LNCAP (cell line): Measurements from ENCODE around the gene MYL3.
A peak's percentile ranks its signal among the peaks of the same experiment; 100 is the strongest.

Experiments used
- TF ChIP-seq, protein P1 (sequence below): fragments of 450-650 bp; IDR thresholded peaks from 2 replicates; pipeline ENCODE4 v1.5.1; 2017; ENCODE audit warnings: mild to moderate bottlenecking

Gene MYL3

GRCh38 chr3:46860017-46860809, 3.0 kb downstream of the MYL3 start:
- TF ChIP-seq, protein P1, sequence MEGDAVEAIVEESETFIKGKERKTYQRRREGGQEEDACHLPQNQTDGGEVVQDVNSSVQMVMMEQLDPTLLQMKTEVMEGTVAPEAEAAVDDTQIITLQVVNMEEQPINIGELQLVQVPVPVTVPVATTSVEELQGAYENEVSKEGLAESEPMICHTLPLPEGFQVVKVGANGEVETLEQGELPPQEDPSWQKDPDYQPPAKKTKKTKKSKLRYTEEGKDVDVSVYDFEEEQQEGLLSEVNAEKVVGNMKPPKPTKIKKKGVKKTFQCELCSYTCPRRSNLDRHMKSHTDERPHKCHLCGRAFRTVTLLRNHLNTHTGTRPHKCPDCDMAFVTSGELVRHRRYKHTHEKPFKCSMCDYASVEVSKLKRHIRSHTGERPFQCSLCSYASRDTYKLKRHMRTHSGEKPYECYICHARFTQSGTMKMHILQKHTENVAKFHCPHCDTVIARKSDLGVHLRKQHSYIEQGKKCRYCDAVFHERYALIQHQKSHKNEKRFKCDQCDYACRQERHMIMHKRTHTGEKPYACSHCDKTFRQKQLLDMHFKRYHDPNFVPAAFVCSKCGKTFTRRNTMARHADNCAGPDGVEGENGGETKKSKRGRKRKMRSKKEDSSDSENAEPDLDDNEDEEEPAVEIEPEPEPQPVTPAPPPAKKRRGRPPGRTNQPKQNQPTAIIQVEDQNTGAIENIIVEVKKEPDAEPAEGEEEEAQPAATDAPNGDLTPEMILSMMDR, result peak; percentile 47

GRCh38 chr3:46859001-46859710, 4.1 kb downstream of the MYL3 start:
- TF ChIP-seq, protein P1, result no peak

DNA sequence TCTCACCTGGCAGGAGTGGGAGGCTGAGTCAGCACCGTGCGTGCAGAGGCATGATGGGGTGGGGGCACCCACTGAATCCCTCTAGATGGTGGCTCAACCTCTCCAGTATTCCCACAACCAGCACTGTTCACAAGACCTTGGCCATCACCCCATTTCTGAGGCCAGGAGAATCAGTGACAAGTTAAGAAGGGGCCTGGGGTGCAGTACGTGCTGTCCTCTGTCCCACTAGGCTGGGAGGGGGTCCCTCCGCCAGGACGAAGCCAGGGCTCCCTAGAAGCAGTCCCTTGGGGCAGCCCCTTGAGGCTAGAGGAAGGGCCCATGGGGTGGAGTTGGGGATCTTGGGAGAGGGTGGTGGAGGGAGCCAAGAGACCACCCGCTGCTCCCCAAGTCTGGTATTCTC, 4.8 kb downstream of the MYL3 start:
- TF ChIP-seq, protein P1, result no peak

DNA sequence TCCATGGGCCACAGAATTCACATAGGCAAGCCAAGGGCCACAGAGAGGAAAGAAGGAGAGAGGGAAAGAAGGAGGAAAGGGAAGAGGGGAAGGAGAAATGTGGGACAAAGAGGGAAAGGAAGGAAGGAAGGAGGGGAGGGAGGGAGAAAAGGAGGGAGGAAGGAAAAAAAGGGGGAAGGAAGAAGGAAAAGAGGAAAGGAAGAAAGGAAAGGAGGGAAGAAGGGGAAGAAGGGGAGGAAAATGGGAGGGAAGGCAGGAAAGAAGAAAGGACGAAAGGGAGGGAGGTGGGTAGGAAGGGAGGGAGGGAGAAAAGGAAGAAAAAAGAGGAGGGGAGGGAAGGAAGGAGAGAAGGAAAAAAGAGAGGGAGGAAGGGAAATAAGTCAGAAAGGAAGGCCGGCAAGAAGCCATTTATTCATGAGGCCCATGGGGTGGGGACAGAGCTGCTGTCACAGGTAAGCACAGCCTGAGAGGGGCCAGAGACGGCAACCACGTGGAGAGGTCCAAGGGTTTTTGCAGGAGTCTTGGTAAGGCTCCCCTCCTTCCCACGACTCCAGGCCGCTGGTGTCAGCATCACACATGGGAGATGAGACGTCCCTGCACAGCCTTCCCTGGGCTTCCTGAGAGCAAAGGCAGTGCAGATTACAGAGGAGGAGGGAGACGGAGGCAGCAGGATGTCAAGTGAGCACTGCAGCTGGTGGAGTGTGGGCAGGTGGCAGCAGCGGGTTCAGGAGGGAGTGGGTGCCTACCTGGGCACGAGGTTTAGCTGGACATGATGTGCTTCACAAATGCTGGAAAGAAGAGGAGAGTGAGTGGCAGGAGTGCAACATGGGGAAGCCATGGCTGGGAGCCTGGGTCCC, 5.5 kb downstream of the MYL3 start:
- TF ChIP-seq, protein P1, result no peak

GRCh38 chr3:46856576-46857471, 6.4 kb downstream of the MYL3 start:
- TF ChIP-seq, protein P1, result no peak

- TF ChIP-seq, protein P1, result no peak
Observed at GRCh38 chr3:46854555-46854991, 8.7 kb downstream of the MYL3 start.
